GM18909 (cell line): ENCODE data around the gene PRRC2B.
"Not testable (repeated sequence)": the region's sequence is repeated elsewhere in the genome, so short reads cannot be mapped to it uniquely, and the experiment has no call there.

Experiments used
- ATAC-seq: cut with Tn5 transposase; IDR thresholded peaks from one replicate; pipeline ENCODE4 v1.9.1; 2021; ENCODE audit warnings: mild to moderate bottlenecking; ENCODE audit not compliant: unreplicated experiment, poor library complexity

The PRRC2B gene

GRCh38 chr9:131503626-131504465 is 110.0 kb downstream of the PRRC2B start:
- ATAC-seq, result no peak

GRCh38 chr9:131505012-131505411 is 111.1 kb downstream of the PRRC2B start:
- ATAC-seq, result no peak

GRCh38 chr9:131511416-131511815 is 117.5 kb downstream of the PRRC2B start:
- no peak for ATAC-seq

- ATAC-seq, result no peak
Measured at GRCh38 chr9:131511880-131512279, 118.0 kb downstream of the PRRC2B start.

- no peak for ATAC-seq
Measured at GRCh38 chr9:131513177-131513576, 119.3 kb downstream of the PRRC2B start.

GRCh38 chr9:131515559-131516031 is 121.7 kb downstream of the PRRC2B start:
- ATAC-seq, result not testable (repeated sequence)

GRCh38 chr9:131516100-131516499 is 122.2 kb downstream of the PRRC2B start:
- ATAC-seq, result no peak

- no peak for ATAC-seq
Measured at GRCh38 chr9:131516930-131517329, 123.0 kb downstream of the PRRC2B start.

GRCh38 chr9:131517761-131518190 is 123.9 kb downstream of the PRRC2B start:
- ATAC-seq, result no peak

GRCh38 chr9:131518553-131518952 is 124.7 kb downstream of the PRRC2B start:
- no peak for ATAC-seq

GRCh38 chr9:131520503-131520902 is 126.6 kb downstream of the PRRC2B start:
- no peak for ATAC-seq

GRCh38 chr9:131521203-131521602 is 127.3 kb downstream of the PRRC2B start:
- ATAC-seq, result no peak

- no peak for ATAC-seq
Measured at GRCh38 chr9:131521822-131522221, 127.9 kb downstream of the PRRC2B start.

GRCh38 chr9:131522257-131523085 is 128.6 kb downstream of the PRRC2B start:
- ATAC-seq, result no peak

- no peak for ATAC-seq
Measured at GRCh38 chr9:131523086-131523388, 129.2 kb downstream of the PRRC2B start.

- ATAC-seq, result no peak
Measured at GRCh38 chr9:131523451-131524435, 129.9 kb downstream of the PRRC2B start.

- ATAC-seq, result no peak
Measured at GRCh38 chr9:131524665-131525315, 130.9 kb downstream of the PRRC2B start.

- no peak for ATAC-seq
Measured at GRCh38 chr9:131525643-131526565, 132.0 kb downstream of the PRRC2B start.

- ATAC-seq, result no peak
Measured at GRCh38 chr9:131528186-131528585, 134.3 kb downstream of the PRRC2B start.
